Measurements from ENCODE around the gene COX14.

COX14 gene

DNA sequence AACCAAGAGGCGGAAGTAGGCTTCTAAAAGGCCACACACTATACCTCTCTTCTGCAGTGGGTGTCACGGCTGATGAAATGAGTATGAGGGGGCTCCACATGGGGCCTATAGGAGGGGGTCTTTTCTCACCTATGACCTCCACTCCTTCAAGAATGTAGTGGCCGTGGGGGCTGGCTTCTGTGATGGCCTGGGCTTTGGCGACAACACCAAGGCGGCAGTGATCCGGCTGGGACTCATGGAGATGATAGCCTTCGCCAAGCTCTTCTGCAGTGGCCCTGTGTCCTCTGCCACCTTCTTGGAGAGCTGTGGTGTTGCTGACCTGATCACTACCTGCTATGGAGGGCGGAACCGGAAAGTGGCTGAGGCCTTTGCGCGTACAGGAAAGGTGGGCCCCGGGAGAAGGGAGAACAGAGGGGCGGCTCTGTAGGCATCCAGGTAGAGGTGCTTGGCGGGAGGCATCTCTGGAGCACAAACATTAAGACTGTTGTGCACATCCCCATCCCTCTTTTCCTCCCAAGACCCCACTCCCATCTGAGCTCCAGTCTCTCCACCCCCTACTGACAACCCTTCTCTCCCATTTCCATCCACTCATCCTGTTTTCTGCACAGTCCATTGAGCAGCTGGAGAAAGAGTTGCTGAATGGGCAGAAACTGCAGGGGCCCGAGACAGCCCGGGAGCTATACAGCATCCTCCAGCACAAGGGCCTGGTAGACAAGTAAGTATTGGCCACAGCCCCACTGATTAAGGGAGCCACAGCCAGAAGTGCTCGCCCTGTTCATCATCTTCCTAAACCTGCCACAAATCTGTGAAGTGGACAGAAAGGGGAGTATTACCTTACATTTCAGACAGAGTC, 4.4 kb upstream of the COX14 start:
- Histone ChIP-seq H3K27me3 (ENCODE audit: low read depth, low read length) (no peaks in the 10 kb centered on the region), H3K4me3 (ENCODE audit: low read length) (no peak overlapping the region), H3K9ac (ENCODE audit: low read length) (no peak overlapping the region), H3K4me1 (ENCODE audit: low read length) (peaks cover 32% of the 10 kb centered on the region), H4K20me1 (ENCODE audit: insufficient read depth, low read length) (no peaks in the 10 kb centered on the region), H2AFZ (ENCODE audit: low read depth, low read length) (no peak overlapping the region), H3K79me2 (ENCODE audit: low read length) (peaks cover 6% of the 10 kb centered on the region), H3K36me3 (replicated peaks; ENCODE audit: low read depth, low read length) (no peaks in the 10 kb centered on the region), H3K4me2 (ENCODE audit: low read length) (no peak overlapping the region), H3K9me3 (ENCODE audit: insufficient read depth, low read length) (no peaks in the 10 kb centered on the region), H3K27ac (ENCODE audit: low read length) (no peak overlapping the region)
- TF ChIP-seq EZH2phosphoT487 (IDR thresholded peaks at IDR 0.05; ENCODE audit: low read depth), result no peak
- TF ChIP-seq CTCF (IDR thresholded peaks at IDR 0.05; ENCODE audit: low read depth, low read length), result no peak

DNA sequence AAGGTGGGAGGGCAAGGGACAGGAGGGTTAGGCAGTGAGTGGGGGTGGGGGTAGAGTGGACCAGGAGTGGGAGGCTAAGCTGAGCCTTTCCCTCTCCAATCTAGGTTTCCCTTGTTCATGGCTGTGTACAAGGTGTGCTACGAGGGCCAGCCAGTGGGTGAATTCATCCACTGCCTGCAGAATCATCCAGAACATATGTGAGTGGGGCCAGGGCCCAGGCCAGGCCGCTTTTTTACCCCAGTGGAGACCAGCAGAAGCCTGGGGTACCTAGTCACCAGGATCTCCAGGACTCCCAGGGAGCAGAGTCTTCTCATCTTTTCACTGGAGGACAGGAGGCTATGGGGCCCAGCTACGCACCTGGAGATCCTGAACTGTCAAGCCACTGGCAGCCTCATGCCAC, 2.7 kb upstream of the COX14 start:
- H4K20me1 ChIP-seq (ENCODE audit: insufficient read depth, low read length), result no peaks in the 10 kb centered on the region
- no peak overlapping the region for H3K9ac ChIP-seq (ENCODE audit: low read length)
- H3K4me1 ChIP-seq (ENCODE audit: low read length), result peaks cover 19% of the 10 kb centered on the region
- TF ChIP-seq CTCF (IDR thresholded peaks at IDR 0.05; ENCODE audit: low read depth, low read length), result no peak
- TF ChIP-seq EZH2phosphoT487 (IDR thresholded peaks at IDR 0.05; ENCODE audit: low read depth), result no peak
- H3K79me2 ChIP-seq (ENCODE audit: low read length), result peaks cover 23% of the 10 kb centered on the region
- H3K27ac ChIP-seq (ENCODE audit: low read length), result no peak overlapping the region
- H3K9me3 ChIP-seq (ENCODE audit: insufficient read depth, low read length), result no peaks in the 10 kb centered on the region
- H2AFZ ChIP-seq (ENCODE audit: low read depth, low read length), result no peak overlapping the region
- no peaks in the 10 kb centered on the region for H3K27me3 ChIP-seq (ENCODE audit: low read depth, low read length)
- no peak overlapping the region for H3K4me3 ChIP-seq (ENCODE audit: low read length)
- H3K4me2 ChIP-seq (ENCODE audit: low read length), result no peak overlapping the region
- H3K36me3 ChIP-seq (replicated peaks; ENCODE audit: low read depth, low read length), result no peaks in the 10 kb centered on the region

GRCh38 chr12:50110127-50110761, 1.8 kb upstream of the COX14 start:
- Histone ChIP-seq H3K4me2 (ENCODE audit: low read length) (peak overlapping the region; percentile 81), H3K79me2 (ENCODE audit: low read length) (peaks cover 30% of the 10 kb centered on the region), H3K9me3 (ENCODE audit: insufficient read depth, low read length) (no peaks in the 10 kb centered on the region), H2AFZ (ENCODE audit: low read depth, low read length) (peak overlapping the region; percentile 62), H3K4me1 (ENCODE audit: low read length) (peaks cover 15% of the 10 kb centered on the region), H4K20me1 (ENCODE audit: insufficient read depth, low read length) (no peaks in the 10 kb centered on the region), H3K4me3 (ENCODE audit: low read length) (peak overlapping the region; percentile 80), H3K36me3 (replicated peaks; ENCODE audit: low read depth, low read length) (no peaks in the 10 kb centered on the region), H3K9ac (ENCODE audit: low read length) (peak overlapping the region; percentile 56), H3K27me3 (ENCODE audit: low read depth, low read length) (no peaks in the 10 kb centered on the region), H3K27ac (ENCODE audit: low read length) (peak overlapping the region; percentile 41)
- TF ChIP-seq EZH2phosphoT487 (IDR thresholded peaks at IDR 0.05; ENCODE audit: low read depth) (no peak), CTCF (IDR thresholded peaks at IDR 0.05; ENCODE audit: low read depth, low read length) (no peak)

- H3K27ac ChIP-seq (ENCODE audit: low read length), result peak overlapping the region; percentile 41
- H3K9me3 ChIP-seq (ENCODE audit: insufficient read depth, low read length), result no peaks in the 10 kb centered on the region
- no peaks in the 10 kb centered on the region for H3K36me3 ChIP-seq (replicated peaks; ENCODE audit: low read depth, low read length)
- peak overlapping the region; percentile 80 for H3K4me3 ChIP-seq (ENCODE audit: low read length)
- H3K4me1 ChIP-seq (ENCODE audit: low read length), result peaks cover 15% of the 10 kb centered on the region
- H3K79me2 ChIP-seq (ENCODE audit: low read length), result peaks cover 36% of the 10 kb centered on the region
- TF ChIP-seq CTCF (IDR thresholded peaks at IDR 0.05; ENCODE audit: low read depth, low read length) (no peak), EZH2phosphoT487 (IDR thresholded peaks at IDR 0.05; ENCODE audit: low read depth) (no peak)
- H3K9ac ChIP-seq (ENCODE audit: low read length), result peak overlapping the region; percentile 56
- H4K20me1 ChIP-seq (ENCODE audit: insufficient read depth, low read length), result no peaks in the 10 kb centered on the region
- peak overlapping the region; percentile 75 for H2AFZ ChIP-seq (ENCODE audit: low read depth, low read length)
- peak overlapping the region; percentile 81 for H3K4me2 ChIP-seq (ENCODE audit: low read length)
- no peaks in the 10 kb centered on the region for H3K27me3 ChIP-seq (ENCODE audit: low read depth, low read length)
Observed at GRCh38 chr12:50110762-50111351, 1.2 kb upstream of the COX14 start.

Data from OCI-LY3 (cell line).